ENCODE measurements around the gene TRABD2B.

DNA sequence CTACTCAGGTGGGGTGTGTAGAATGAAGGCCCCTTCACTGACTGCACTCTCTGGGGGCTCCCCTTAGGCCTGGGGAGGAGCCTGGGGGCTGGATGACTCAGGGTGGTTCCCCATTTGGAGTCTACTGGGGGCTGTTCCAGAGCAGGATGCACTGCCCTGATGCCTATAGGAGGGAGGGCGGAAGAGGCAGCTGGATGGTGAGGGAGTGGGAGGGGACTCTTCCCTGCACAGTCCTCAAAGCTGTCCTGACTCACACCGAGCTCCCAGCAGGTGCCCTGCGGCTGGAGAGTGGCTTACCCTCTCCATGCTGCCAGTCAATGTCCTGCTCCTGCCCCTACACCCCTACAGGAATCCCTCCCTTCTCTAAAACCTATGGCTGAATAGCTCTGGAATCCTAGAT lies 204.4 kb downstream of the TRABD2B start:
- TF ChIP-seq, protein P1, sequence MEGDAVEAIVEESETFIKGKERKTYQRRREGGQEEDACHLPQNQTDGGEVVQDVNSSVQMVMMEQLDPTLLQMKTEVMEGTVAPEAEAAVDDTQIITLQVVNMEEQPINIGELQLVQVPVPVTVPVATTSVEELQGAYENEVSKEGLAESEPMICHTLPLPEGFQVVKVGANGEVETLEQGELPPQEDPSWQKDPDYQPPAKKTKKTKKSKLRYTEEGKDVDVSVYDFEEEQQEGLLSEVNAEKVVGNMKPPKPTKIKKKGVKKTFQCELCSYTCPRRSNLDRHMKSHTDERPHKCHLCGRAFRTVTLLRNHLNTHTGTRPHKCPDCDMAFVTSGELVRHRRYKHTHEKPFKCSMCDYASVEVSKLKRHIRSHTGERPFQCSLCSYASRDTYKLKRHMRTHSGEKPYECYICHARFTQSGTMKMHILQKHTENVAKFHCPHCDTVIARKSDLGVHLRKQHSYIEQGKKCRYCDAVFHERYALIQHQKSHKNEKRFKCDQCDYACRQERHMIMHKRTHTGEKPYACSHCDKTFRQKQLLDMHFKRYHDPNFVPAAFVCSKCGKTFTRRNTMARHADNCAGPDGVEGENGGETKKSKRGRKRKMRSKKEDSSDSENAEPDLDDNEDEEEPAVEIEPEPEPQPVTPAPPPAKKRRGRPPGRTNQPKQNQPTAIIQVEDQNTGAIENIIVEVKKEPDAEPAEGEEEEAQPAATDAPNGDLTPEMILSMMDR (conservative IDR thresholded peaks at IDR 0.05; ENCODE audit: low read depth, low read length) = no peak
- no peak for TF ChIP-seq EZH2 (IDR thresholded peaks at IDR 0.05; ENCODE audit: borderline replicate concordance, low read depth, low read length, poor library complexity, severe bottlenecking)

Data from A673 (cell line).